ENCODE results near the gene GRK6.

The GRK6 gene

GRCh38 chr5:177455036-177455660 is 28.7 kb downstream of the GRK6 start (continued):
- TF ChIP-seq ELK4 (IDR thresholded peaks at IDR 0.05; ENCODE audit: borderline replicate concordance, low read depth, low read length): peak; percentile 82; the same call in 1 of the 2 replicates
- no peak for TF ChIP-seq SP2 (tag by site-specific recombination; IDR thresholded peaks at IDR 0.05)
- peak; percentile 87 for TF ChIP-seq ZNF660 (tag by site-specific recombination; IDR thresholded peaks at IDR 0.05)
- 0 out of 2 replicates have a peak, but pooled peaks have one; percentile 3 for TF ChIP-seq ZBTB10 (tag by site-specific recombination; IDR thresholded peaks at IDR 0.05)
- peak; percentile 61; the same call in 1 of the 2 replicates for TF ChIP-seq ZBTB20 (tag by site-specific recombination; IDR thresholded peaks at IDR 0.05)
- TF ChIP-seq ZNF2 (tag by site-specific recombination; IDR thresholded peaks at IDR 0.05): no peak
- TF ChIP-seq ZNF623 (tag by site-specific recombination; IDR thresholded peaks at IDR 0.05): no peak
- no peak for TF ChIP-seq ZNF138 (tag by site-specific recombination; IDR thresholded peaks at IDR 0.05; ENCODE audit: borderline replicate concordance)
- TF ChIP-seq ZNF426 (tag by site-specific recombination; IDR thresholded peaks at IDR 0.05): no peak
- TF ChIP-seq HOXC10 (CRISPR knock-in tag; IDR thresholded peaks at IDR 0.05): no peak
- no peak for TF ChIP-seq ZNF37A (tag by site-specific recombination; IDR thresholded peaks at IDR 0.05)
- no peak for TF ChIP-seq ZNF513 (tag by site-specific recombination; IDR thresholded peaks at IDR 0.05)
- no peak for TF ChIP-seq ZNF521 (tag by site-specific recombination; IDR thresholded peaks at IDR 0.05)
- TF ChIP-seq PRDM6 (tag by site-specific recombination; IDR thresholded peaks at IDR 0.05): no peak
- TF ChIP-seq MZF1 (tag by site-specific recombination; IDR thresholded peaks at IDR 0.05; ENCODE audit: borderline replicate concordance): no peak
- no peak for TF ChIP-seq SALL2 (tag by site-specific recombination; IDR thresholded peaks at IDR 0.05; ENCODE audit: borderline replicate concordance)
- no peak for TF ChIP-seq ZNF221 (tag by site-specific recombination; IDR thresholded peaks at IDR 0.05; ENCODE audit: borderline replicate concordance)
- TF ChIP-seq GLI2 (tag by site-specific recombination; IDR thresholded peaks at IDR 0.05; ENCODE audit: borderline replicate concordance, low read depth): no peak
- TF ChIP-seq ZNF239 (tag by site-specific recombination; IDR thresholded peaks at IDR 0.05): no peak
- no peak for TF ChIP-seq YY2 (tag by site-specific recombination; IDR thresholded peaks at IDR 0.05)
- TF ChIP-seq ZNF18 (tag by site-specific recombination; IDR thresholded peaks at IDR 0.05): no peak
- TF ChIP-seq GLIS1 (tag by site-specific recombination; IDR thresholded peaks at IDR 0.05): peak; percentile 42; the same call in 1 of the 2 replicates
- no peak for TF ChIP-seq ZNF16 (tag by site-specific recombination; IDR thresholded peaks at IDR 0.05; ENCODE audit: low read depth)
- 0 out of 2 replicates have a peak, but pooled peaks have one; percentile 18 for TF ChIP-seq ZFP37 (tag by site-specific recombination; IDR thresholded peaks at IDR 0.05)
- TF ChIP-seq ZNF654 (tag by site-specific recombination; IDR thresholded peaks at IDR 0.05; ENCODE audit: low read depth): no peak
- TF ChIP-seq KLF16 (tag by site-specific recombination; IDR thresholded peaks at IDR 0.05): 0 out of 2 replicates have a peak, but pooled peaks have one; percentile 58
- no peak for TF ChIP-seq ZNF677 (tag by site-specific recombination; IDR thresholded peaks at IDR 0.05)
- TF ChIP-seq ZFP41 (tag by site-specific recombination; IDR thresholded peaks at IDR 0.05; ENCODE audit: borderline replicate concordance): no peak
- no peak for TF ChIP-seq ZNF394 (tag by site-specific recombination; IDR thresholded peaks at IDR 0.05; ENCODE audit: borderline replicate concordance)
- no peak for TF ChIP-seq ZBTB21 (tag by site-specific recombination; IDR thresholded peaks at IDR 0.05)
- TF ChIP-seq ATF2 (tag by site-specific recombination; IDR thresholded peaks at IDR 0.05; ENCODE audit: low read depth): no peak
